AG04450 (cell line): ENCODE data around the gene LYPD5. TPM values are rescaled to one million over a fixed set of nuclear protein-coding genes. Genes with fewer than 3 reads are reported as not detected.
A peak's percentile ranks its signal among the peaks of the same experiment; 100 is the strongest.
"Not testable (repeated sequence)": the region's sequence is repeated elsewhere in the genome, so short reads cannot be mapped to it uniquely, and the experiment has no call there.

Experiments
- CTCF ChIA-PET: fragments of 300-600, 350-600 bp; formaldehyde crosslinking; extraction: SDS; loops from one replicate; lab custom pipeline; 2022; ENCODE audit warnings: antibody characterized with exemption, inconsistent platforms; lab: Charles Lee
- POLR2A ChIA-PET: fragments of 350-600 bp; formaldehyde crosslinking; extraction: SDS; loops from one replicate; lab custom pipeline; 2021; ENCODE audit warnings: antibody characterized with exemption, inconsistent platforms; lab: Yijun Ruan, JAX
- DNase-seq: peaks from one replicate; pipeline ENCODE4 v3.0.0-alpha.2; 2011; ENCODE audit warnings: low read depth, low spot score
- H3K27ac ChIP-seq: one replicate; pipeline ENCODE4 v1.5.1; 2012; ENCODE audit warnings: low read depth, low read length, control low read depth
- H3K27me3 ChIP-seq: one replicate; pipeline ENCODE4 v1.6.0; 2012; ENCODE audit warnings: low read length; ENCODE audit not compliant: control insufficient read depth, insufficient read depth
- H3K4me3 ChIP-seq: 2 replicates; pipeline ENCODE4 v1.5.1; 2011; ENCODE audit warnings: mild to moderate bottlenecking, low read depth, low read length, control low read depth
- H3K9me3 ChIP-seq: 2 replicates; pipeline ENCODE4 v1.5.1; 2012; ENCODE audit warnings: low read length; ENCODE audit not compliant: control insufficient read depth, insufficient read depth
- CTCF ChIP-seq: IDR thresholded peaks from 2 replicates; pipeline ENCODE4 v1.5.1; 2011; ENCODE audit warnings: low read depth, low read length, control low read depth, inconsistent platforms
- polyA plus RNA-seq: library from polyadenylated mRNA; depleted of rRNA; stranded (reverse); fragments of >200 nt; gene quantifications from 2 replicates; pipeline ENCODE4 v1.2.3, GENCODE V29; 2011

Gene LYPD5
- polyA plus RNA-seq, 1 experiment: 0.66 TPM

GRCh38 chr19:43775299-43775890 is 26.9 kb downstream of the LYPD5 start:
- Histone ChIP-seq H3K27me3 (peaks cover 13% of the 10 kb centered on the region), H3K27ac (no peak overlapping the region), H3K4me3 (no peak overlapping the region), H3K9me3 (no peaks in the 10 kb centered on the region)
- POLR2A ChIA-PET: interaction anchor here (0.7 kb wide), 1 partner anchor 81 kb away, joined by 6 read pairs; no protein-coding TSS in a partner anchor
- CTCF ChIA-PET: interaction anchor here (0.5 to 1.9 kb wide), 11 partner anchors 9 to 220 kb away, joined by 3 to 8 read pairs (median 4); partner anchors contain the start of gene SMG9
- TF ChIP-seq CTCF: no peak
- DNase-seq: no peak

GRCh38 chr19:43774940-43775258 is 27.3 kb downstream of the LYPD5 start:
- not testable (repeated sequence) for H3K4me3 ChIP-seq, DNase-seq, H3K27ac ChIP-seq, H3K9me3 ChIP-seq
- peaks cover 13% of the 10 kb centered on the region for H3K27me3 ChIP-seq
- POLR2A ChIA-PET: interaction anchor here (0.6 kb wide), 1 partner anchor 16 kb away, joined by 3 read pairs; no protein-coding TSS in a partner anchor
- CTCF ChIA-PET: interaction anchor here (0.5 to 1.9 kb wide), 13 partner anchors 8 to 220 kb away, joined by 3 to 8 read pairs (median 4); partner anchors contain the start of gene SMG9

GRCh38 chr19:43774103-43774939 is 27.9 kb downstream of the LYPD5 start:
- CTCF ChIA-PET: interaction anchor here (0.5 to 1.9 kb wide), 13 partner anchors 8 to 175 kb away, joined by 3 to 8 read pairs (median 4); partner anchors contain the start of gene SMG9
- no peaks in the 10 kb centered on the region for H3K9me3 ChIP-seq
- DNase-seq: no peak
- POLR2A ChIA-PET: interaction anchor here (0.6 kb wide), 1 partner anchor 15 kb away, joined by 3 read pairs; no protein-coding TSS in a partner anchor
- peaks cover 13% of the 10 kb centered on the region for H3K27me3 ChIP-seq
- no peak overlapping the region for H3K27ac ChIP-seq
- TF ChIP-seq CTCF: peak; percentile 50
- H3K4me3 ChIP-seq: peak overlapping the region; percentile 25

- Histone ChIP-seq H3K4me3 (no peak overlapping the region), H3K27ac (no peak overlapping the region), H3K27me3 (peaks cover 13% of the 10 kb centered on the region), H3K9me3 (no peaks in the 10 kb centered on the region)
- POLR2A ChIA-PET: no interaction called here
- no peak for TF ChIP-seq CTCF
- CTCF ChIA-PET: interaction anchor here (1.2 to 1.9 kb wide), 3 partner anchors 11 to 20 kb away, joined by 4 to 8 read pairs (median 6); partner anchors contain the start of gene SMG9
- DNase-seq: no peak
Observed at GRCh38 chr19:43773725-43774102, 28.5 kb downstream of the LYPD5 start.

- CTCF ChIA-PET: interaction anchor here (1.0 kb wide), 1 partner anchor 16 kb away, joined by 4 read pairs; no protein-coding TSS in a partner anchor
- Histone ChIP-seq H3K27me3 (peaks cover 13% of the 10 kb centered on the region), H3K4me3 (no peak overlapping the region), H3K27ac (no peak overlapping the region), H3K9me3 (no peaks in the 10 kb centered on the region)
- DNase-seq: no peak
- no peak for TF ChIP-seq CTCF
- POLR2A ChIA-PET: no interaction called here
Observed at GRCh38 chr19:43769256-43769655, 33.0 kb downstream of the LYPD5 start.
